GM19372 (cell line): ENCODE measurements around the gene PYGL.
"Not testable (repeated sequence)": the region's sequence is repeated elsewhere in the genome, so short reads cannot be mapped to it uniquely, and the experiment has no call there.

ENCODE experiments used
- ATAC-seq: cut with Tn5 transposase; IDR thresholded peaks from one replicate; pipeline ENCODE4 v1.9.1; 2021; ENCODE audit warnings: mild to moderate bottlenecking, low read depth, moderate library complexity; ENCODE audit not compliant: unreplicated experiment

PYGL gene

DNA sequence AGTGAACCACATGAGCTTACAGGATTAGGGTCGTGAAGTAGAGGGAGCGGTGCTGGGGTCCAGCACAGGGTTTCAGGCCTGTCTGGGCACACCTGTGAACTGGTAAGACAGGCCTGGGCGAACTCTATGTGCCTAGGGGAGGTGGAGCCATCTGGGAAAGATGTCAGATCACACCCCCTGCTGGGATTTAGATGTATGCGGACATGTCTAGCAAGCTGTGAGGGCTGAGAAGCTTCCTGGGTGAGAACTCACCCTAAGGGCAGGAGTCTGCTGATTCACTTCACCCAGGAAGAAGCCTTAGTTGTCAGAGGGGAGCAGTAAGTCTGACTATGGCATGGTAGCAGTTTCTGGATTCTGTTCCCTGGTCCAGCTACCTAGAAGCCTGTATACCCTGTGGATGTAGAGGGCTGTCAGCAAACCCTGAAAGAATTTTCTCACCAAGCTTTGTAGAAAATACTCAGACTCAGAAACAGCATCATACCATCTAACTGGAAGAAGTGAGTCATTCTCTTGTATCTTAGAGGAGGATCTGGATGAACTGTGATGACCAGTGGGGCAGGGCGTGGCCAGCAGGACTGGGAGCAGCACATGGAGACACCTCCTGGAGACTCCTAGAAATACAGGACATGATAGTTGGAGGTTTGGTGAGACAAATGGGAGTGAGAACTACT is 11.2 kb upstream of the PYGL start:
- no peak for ATAC-seq

DNA sequence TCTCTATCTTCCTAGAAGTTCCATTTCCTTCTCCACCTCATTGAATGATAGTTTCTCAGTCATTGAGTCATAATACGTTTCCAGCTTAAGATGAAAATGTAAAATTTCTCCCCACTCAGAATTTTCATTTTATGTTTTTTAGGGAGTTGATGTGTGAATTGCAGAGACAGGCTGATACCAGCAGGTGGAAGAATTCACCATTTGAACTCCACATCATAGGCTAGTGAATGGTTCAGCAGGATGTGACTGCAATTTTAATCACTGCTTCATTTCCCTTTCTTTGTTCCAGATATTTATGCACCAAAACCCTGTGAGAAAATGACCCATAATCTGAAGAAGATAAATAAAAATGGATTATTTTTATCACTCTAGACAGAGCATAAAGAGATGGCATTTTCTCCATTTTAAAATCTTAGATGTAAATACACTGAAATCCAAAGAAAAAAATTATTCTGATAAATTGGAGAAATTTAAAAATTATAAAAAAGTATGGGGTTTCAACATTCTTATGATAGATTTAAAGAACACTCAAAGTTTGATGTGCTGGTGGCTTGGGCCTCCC is 10.6 kb upstream of the PYGL start:
- ATAC-seq = no peak

DNA sequence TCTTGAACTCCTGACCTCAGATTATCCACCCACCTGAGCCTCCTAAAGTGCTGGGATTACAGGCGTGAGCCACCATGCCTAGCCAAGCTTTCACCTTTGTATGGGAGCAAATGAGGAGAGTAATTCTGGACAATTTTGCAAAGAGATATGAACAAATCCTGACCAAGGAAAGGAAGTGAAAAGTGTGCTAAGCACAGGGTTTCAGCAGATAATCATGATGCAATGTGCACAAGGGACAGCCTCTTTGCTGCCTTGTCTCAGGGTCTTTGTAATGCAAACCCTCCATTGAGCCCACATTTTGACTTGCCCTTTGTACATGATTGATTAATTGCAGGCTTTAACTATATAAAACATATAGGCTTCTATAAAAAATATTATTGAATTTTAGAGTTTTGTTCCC is 9.2 kb upstream of the PYGL start:
- no peak for ATAC-seq

DNA sequence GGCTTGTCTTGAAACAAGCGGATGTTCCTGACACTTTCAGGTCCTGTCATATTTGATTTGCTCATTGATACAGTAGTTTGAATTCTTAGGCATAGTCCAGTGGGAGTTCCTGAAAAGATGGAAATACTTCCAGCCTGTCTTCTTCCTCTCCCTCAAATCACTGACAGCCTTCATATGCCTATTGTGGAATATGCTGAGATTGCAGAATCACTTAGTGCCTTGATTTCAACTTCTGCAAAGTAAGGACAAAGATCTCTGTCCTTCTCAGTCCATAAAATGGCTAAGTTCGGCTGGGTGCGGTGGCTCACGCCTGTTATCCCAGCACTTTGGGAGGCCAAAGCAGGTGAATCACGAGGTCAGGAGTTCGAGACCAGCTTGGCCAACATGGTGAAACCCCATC is 6.7 kb upstream of the PYGL start:
- no peak for ATAC-seq

DNA sequence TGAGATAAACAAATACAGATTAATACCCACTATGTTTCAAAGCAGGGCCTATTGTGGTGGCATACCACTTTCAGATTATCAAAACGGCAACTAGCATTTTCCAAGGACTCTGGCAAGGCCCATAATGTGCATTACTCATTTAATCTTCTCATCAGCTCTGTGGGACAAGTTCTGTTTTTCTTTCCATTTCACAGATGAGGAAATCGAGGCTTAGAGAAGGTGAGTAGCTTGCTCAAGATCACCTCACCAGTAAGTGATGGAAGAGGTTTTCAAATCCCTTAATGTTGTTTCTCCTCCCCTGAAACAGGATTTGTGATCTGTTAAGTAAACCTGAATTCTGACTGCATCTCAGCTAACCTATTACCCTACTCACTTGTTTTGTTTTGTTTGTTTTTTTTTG is 3.9 kb upstream of the PYGL start:
- ATAC-seq = no peak

DNA sequence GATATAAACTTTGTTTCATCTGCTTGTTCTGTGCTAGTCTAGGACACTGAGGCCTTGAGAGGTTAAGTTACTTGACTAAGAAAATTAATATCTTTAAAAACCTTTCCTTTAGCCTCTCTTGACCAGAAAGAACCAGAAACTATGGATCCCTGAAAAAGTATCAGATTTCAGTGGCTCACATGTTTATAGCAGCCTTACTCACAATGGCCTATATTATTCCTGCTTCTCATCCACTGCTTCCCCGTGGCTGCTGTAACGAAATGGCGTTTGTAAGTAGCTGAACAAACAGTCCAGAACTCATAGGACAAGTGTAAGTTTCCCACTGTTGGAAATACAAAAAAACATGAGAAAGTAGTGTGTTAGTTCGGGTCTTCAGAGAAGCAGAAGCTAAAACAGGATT is 3.2 kb upstream of the PYGL start:
- no peak for ATAC-seq

DNA sequence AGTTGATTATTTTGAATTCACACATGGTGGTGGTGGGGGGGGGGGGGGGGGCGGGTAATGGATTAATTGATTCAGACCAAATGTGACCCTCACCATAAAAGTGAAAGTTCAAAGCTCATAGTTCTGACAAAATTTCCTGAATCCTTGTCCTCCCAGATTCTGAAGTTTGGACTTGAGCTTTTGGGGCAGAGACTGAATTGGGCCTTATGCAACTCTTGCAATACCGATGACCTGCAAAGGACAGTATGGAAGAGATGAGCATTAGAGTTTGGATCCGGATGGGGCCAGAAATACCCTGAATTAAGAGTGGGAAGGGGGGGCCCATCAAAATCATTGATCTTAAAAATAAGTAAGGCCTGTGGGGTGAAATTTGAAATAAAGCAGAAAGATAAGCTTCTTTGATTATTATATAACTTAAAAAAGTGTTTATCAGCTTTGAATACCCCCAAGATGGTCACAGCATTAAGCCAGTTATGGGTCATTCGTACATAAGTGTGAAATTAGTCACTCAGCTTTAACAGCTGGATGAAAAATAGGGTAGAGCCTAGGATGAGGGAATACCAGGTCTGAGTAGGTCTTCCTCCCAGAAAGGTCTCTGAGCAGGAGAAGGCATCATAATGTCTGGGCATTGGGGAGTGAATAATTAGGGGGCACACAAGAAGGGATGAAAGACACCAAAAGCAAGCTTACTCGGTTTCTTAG is 2.1 kb upstream of the PYGL start:
- ATAC-seq = no peak

DNA sequence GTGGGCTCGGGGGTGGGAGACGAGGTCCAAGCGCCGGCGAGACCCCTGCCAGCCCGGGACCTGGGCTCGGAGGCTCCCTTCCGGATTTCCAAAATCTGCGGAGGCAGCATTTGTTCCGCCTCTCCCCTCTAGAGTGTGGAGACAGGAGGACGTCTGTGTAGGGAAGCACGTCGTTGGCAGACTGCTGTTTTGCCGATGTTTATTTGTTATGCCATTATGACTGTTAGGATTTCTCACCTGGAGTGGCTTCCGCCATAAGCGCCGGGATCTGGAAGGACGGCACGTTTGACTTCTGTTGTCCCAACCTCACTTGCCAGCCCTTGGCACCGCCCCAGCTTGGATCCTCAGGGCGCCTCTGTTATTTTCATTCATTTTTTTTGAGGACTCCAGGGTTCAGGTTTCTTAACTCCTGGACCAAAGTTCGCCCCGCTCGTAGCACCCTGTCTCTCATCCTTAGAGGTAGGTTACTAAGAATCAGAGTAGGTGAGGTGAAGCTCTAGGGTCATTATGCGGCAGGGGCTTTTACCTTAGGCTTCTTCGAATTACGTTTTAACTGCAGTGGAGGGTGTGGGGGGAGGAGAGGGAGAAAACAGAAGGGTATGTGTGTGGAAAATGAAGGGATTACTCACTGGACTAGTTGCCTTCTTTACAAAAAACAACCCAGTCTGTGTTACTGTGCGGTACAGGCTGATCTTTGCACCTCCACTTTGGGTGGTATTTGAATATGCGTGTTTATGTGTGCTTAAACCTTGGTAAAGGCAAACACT is 547 bp upstream of the PYGL start:
- peak; percentile 15 for ATAC-seq

DNA sequence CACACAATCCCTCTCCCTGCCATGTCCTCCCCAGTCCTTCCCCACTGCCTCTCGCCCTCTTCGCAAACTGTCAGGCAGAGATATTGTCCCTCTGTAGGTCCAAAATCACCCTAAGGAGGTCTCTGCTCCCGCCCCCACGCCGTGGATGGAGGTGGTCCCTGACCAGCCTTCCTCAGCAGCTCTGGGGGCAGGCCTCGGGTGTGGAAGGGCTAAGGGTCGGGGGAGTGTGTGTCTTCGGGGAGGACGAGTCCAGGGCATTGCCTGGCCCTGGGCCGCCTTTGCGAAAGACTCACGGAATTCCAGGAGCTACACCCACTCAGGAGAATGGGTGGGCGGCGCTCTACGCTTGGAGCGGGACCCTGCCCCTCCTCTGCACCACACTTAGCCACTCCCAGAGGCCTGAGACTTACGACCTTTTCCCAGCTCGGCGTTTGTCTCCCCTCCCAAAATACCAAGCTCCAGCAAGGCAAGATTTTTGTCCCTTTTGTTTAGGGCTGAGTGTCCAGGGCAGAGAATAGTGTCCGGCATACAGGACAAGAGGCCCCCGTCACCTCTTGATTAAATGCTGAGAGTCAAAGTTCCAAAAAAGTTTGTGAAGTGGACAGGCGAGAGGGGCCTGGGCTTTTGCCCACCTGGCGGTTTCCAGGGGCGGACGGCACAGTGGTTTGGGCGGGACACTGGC is 881 bp downstream of the PYGL start:
- ATAC-seq = no peak

DNA sequence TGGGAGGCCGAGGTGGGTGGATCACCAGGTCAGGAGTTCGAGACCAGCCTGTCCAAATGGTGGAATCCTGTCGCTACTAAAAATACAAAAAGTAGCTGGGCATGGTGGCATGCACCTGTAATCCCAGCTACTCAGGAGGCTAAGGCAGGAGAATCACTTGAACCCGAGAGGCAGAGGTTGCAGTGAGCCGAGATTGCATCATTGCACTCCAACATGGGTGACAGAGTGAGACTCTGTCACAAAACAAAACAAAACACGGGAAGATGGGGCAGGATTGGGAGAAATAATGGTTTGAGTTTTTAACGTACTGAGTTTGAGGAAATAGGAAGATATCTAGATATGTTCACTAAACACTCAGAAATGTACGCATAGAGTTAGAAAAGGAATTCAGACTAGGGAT is 2.6 kb downstream of the PYGL start:
- not testable (repeated sequence) for ATAC-seq

DNA sequence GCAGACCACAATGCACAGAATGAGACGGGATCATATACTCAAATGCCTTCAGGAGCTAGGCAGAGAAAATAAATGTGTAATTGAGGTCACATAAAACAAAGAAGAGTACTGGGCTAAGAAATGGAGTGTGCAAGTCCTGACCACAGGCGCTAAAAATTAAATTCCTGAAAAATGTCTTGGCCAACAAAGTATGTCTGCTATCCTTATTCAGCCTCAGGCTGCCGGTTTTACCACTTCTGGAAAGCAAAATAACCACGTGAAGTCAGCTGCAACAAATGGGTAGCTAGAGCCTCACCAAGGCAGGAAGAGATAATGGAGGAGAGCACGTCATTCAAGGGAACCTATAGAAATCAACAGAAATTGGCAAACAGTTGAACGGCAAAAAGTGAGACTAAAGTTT is 3.1 kb downstream of the PYGL start:
- ATAC-seq = no peak

DNA sequence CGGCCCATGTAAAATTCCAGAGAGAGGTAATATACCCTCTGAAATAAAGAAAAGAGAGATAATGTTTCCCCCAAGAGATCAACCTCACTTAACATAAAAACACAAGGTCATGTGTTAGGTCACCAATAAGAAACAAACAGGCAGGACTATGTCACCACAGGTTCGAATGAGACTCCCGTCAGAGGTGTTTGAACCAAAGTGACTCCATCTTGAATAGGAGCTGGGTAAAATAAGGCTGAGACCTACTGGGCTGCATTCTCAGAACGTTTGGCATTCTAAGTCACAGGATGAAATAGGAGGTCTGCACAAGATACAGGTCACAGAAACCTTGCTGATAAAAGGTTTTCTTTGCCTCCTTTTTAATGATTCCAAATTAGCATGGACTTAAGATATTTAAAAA is 6.5 kb downstream of the PYGL start:
- no peak for ATAC-seq

DNA sequence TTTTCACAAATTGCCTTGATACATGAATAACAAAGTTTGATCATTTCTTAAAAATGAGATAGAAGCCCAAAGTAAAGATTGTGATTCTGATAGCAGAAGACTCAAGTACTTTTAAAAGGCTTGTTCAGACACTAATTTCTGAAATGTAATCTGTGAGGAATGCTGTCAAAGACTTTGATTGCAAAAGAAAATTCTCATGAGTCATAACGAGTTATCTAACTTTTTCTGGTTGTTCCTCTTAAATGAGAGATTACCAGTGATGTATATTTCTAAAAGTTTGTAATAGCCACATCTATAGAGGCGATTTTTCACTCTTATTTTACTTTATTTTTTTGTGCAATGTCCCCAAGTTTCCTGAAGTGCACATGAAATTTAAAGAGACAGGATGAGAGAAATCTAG is 7.0 kb downstream of the PYGL start:
- ATAC-seq = no peak

DNA sequence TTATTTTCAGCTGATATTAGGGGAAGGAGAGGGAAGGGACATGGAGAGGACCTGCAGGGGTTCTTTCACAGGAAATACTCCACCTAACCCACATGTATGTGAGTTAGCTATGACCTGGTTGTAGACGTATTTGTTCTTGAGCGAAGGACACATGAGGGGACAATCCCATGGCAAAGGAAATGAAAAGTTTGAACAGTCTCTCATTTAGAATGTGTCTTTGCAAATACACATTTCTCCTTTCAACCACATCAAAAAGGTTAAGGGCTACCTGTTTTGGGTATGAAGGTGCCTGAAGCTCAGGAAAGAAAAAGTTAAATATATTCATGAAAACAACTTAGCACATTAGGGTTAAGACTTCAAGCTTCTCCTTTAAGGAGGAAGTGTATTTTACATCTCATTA is 7.4 kb downstream of the PYGL start:
- ATAC-seq = no peak

DNA sequence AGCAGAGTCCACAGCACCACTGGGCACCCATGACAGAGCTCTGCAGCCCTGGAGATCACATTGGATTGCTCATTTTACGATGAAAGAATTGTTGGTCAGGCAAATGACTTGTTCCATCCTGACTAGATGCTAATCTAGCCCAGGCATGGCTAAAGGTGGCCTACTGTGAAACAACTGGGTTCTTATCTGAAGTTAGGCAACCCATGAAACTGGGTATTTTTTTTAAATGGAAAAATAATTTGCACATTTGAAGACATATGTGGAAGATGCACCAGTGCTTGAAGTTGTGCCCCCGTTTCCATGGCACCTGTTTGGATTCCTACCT is 8.3 kb downstream of the PYGL start:
- ATAC-seq = no peak

DNA sequence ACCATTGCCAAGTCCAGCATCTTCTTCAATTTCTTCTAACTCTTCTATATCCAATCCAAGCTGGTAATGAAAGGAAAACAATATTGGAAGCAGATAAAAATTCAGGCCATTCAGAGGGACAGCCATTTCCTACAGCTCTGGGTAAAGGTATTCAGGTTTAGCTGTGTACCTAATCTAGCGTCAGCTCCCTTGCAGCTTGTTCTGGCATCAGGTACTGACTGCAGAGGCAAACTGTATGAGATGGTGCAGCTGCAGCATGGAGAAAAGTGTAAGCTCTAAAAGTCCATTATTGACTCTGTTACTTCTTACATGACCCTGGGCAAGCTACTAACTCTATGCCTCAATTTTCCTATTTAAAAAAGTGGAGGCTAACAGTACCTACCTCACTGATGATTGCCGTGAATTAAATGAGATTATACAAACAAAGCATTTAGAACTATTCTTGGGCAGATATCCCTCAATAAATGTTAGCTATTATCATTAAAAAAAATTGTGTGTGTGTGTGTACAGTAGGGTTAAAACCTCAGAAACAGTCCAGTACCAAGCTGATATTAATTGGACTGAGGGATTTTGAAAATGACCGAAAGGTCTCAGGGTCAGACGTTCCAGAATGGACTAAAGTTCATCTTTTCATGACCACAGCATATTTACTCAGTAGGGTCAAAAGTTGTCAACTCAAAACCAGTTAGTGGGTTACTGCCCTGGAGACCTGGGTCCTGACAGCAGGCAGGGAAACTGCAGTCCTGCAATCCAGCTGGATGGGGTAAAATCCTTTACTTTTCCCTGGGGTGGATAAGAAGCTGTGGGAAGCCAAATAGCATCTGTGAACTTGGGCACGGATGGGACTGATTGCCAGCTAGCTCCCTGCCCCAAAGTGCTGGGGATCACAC is 8.9 kb downstream of the PYGL start:
- no peak for ATAC-seq

DNA sequence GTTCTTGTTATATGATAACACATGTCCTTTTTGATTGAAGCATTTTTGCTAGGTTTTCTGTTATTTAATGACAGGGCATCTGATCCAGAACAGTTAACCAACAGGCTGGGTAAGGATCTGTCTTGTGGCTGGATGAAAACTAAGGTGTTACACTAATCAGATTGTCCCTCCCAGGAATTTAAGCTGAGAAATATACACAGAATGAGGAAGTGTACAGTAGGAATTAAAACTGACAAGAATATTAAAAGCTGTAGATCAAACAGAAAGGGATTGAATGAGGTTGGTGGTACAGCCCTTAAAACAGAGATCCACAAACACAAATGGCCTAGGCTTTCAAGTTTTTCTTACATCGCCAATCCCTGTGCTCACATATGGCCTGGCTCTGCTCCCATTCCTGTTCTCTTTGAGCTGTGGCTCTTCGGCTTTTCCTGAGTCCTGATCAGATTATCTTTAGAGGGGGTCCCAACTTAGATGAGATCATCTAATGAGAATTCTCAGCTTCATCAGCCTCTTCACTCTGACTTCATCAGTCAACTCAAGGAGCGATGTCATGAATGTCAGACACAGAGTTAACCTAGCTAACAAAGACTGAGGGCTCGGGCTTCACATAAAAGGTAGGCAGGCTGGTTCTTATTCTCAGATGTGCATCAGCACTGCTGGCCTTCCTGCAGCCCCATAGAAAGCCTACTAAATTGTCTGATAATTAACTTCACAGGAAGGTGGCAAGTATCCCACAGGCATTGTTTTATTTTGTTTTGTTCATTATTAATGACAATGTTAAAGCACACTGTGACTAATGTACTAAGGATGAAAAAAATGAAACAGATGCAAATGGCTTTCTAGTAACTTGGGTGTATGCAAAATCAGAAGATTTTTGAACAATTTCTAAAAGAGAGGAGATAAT is 11.4 kb downstream of the PYGL start:
- ATAC-seq = no peak

DNA sequence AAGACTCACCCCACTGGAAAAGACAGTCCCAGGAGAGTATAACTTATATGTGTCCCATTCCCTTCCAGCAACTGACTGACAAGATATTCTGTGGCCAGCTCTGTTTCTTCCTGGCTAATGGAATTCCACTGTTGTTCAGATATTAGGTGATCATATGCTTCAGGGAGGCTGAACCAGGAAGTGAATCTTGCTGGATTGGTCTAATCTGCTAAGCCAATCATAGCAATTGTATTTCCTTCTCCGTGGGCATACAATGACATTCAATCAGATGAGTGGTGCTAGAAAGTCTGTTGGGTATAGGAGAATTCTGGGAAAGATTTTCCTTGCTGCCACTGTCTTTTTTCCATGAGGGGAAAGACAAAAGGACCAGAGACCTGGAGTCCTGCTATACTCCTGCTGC is 12.1 kb downstream of the PYGL start:
- no peak for ATAC-seq

DNA sequence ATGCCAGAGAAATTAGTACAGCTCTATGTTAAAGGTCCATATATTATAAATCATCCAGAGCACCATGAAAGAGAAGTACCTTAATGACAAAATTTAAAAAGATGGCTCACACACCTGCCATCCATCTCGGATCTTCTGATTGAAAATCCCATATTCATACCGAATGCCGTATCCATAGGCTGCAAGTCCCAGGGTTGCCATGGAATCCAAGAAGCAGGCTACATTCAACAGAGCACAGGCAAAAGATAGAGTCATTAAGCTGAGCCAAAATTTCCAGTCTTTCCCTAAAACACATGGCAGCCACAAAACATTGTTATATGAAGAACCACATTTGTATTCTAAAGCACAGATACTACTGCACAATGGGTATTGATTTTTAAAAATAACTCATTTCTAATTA is 12.7 kb downstream of the PYGL start:
- ATAC-seq = no peak
